22Rv1 (cell line): ENCODE measurements around the gene LCN9.

Experiments
- ZFX ChIP-seq: fragments of 450-650 bp; IDR thresholded peaks from 2 replicates; pipeline ENCODE4 v1.6.1; 2017; ENCODE audit warnings: antibody characterized with exemption, borderline replicate concordance
- TF ChIP-seq, protein P1 (sequence below): fragments of 450-650 bp; IDR thresholded peaks from 2 replicates; pipeline ENCODE4 v1.5.1; 2017; ENCODE audit warnings: mild to moderate bottlenecking

- TF ChIP-seq, protein P1, sequence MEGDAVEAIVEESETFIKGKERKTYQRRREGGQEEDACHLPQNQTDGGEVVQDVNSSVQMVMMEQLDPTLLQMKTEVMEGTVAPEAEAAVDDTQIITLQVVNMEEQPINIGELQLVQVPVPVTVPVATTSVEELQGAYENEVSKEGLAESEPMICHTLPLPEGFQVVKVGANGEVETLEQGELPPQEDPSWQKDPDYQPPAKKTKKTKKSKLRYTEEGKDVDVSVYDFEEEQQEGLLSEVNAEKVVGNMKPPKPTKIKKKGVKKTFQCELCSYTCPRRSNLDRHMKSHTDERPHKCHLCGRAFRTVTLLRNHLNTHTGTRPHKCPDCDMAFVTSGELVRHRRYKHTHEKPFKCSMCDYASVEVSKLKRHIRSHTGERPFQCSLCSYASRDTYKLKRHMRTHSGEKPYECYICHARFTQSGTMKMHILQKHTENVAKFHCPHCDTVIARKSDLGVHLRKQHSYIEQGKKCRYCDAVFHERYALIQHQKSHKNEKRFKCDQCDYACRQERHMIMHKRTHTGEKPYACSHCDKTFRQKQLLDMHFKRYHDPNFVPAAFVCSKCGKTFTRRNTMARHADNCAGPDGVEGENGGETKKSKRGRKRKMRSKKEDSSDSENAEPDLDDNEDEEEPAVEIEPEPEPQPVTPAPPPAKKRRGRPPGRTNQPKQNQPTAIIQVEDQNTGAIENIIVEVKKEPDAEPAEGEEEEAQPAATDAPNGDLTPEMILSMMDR, result no peak
- TF ChIP-seq ZFX, result no peak
Observed at GRCh38 chr9:135698767-135699166, 35.7 kb downstream of the LCN9 start.
